ENCODE results near the gene ARRDC5. TPM values are rescaled to one million over a fixed set of nuclear protein-coding genes. Genes with fewer than 3 reads are reported as not detected.

The ARRDC5 gene
- total RNA-seq (2016; rRNA removed; fragmentation: Illumina TruSeq; extraction: Trizol) (not detected in 2 replicates), polyA plus RNA-seq (2011; rRNA removed) (not detected in 2 replicates), polyA minus RNA-seq (2011; rRNA and poly(A)+ RNA removed; ENCODE audit: low replicate concordance) (0.09 TPM in 1 of 2 replicates, not detected in the other), Bru-seq, nascent RNA (not detected), BruChase-seq, experiment 1, labeled RNA remaining after a 6-hour chase (not detected), BruChase-seq, experiment 2, labeled RNA remaining after a 2-hour chase (percentile 7 among the genes with signal in this experiment)
- not detected in 2 replicates for total RNA-seq (2016; cell fraction: cytosol; rRNA removed; fragmentation: Illumina TruSeq; extraction: Trizol; ENCODE audit: low read depth)
- total RNA-seq (2016; cell fraction: insoluble cytoplasmic fraction; rRNA removed; fragmentation: Illumina TruSeq; extraction: Trizol) = not detected in 2 replicates
- not detected in 2 replicates for total RNA-seq (2016; cell fraction: membrane; rRNA removed; fragmentation: Illumina TruSeq; extraction: Trizol)
- not detected in 2 replicates for total RNA-seq (2016; cell fraction: nucleus; rRNA removed; fragmentation: Illumina TruSeq; extraction: Trizol)
- not detected in 2 replicates for polyA plus RNA-seq (2011; cell fraction: cytosol; rRNA removed)
- polyA plus RNA-seq (2011; cell fraction: nucleus; rRNA removed) = not detected in 2 replicates
- not detected in 2 replicates for polyA plus RNA-seq (2012)
- not detected in 2 replicates for polyA plus RNA-seq (2016; cell fraction: cytosol; fragmentation: Illumina TruSeq; extraction: Trizol; ENCODE audit: low read depth)
- polyA plus RNA-seq (2016; cell fraction: insoluble cytoplasmic fraction; fragmentation: Illumina TruSeq; extraction: Trizol; ENCODE audit: low read depth) = not detected in 2 replicates
- not detected in 2 replicates for polyA plus RNA-seq (2016; cell fraction: membrane; fragmentation: Illumina TruSeq; extraction: Trizol; ENCODE audit: low read depth)
- polyA plus RNA-seq (2016; cell fraction: nucleus; fragmentation: Illumina TruSeq; extraction: Trizol; ENCODE audit: insufficient read depth, low read depth) = not detected in 2 replicates
- polyA minus RNA-seq (2011; cell fraction: cytosol; rRNA and poly(A)+ RNA removed) = not detected in 2 replicates
- polyA minus RNA-seq (2011; cell fraction: nucleus; rRNA and poly(A)+ RNA removed) = not detected in 2 replicates
- long read RNA-seq, experiment 1 = 0 reads
- long read RNA-seq, experiment 2 = 0 reads

DNA sequence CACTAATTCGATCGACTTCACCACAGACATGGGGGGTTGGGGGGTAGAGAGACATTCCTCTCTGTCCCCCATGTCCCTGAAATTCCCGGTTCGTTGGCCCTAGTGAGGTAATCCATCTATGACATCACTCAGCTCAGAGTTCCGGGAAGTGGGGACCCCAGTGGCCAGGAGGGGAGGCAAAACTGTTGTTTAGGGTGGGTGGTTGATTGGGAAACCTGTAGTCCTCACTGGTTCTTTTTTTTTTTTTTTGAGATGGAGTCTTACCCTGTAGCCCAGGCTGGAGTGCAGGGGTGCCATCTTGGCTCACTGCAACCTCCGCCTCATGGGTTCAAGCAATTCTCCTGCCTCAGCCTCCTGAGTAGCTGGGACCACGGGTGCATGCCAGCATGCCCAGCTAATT lies at the start of gene ARRDC5:
TSS of gene ARRDC5 (minus strand) at position 101 of the 400 bp plus-strand sequence. CDS start at position 30, 71 bp downstream.
- Histone ChIP-seq H4K20me1 (ENCODE audit: insufficient read depth, low read length) (no peaks in the 10 kb centered on the region), H3K36me3 (replicated peaks in 1 of 2; ENCODE audit: control insufficient read depth in 1 of 2, insufficient read depth in 2 of 2, low read length in 2 of 2) (no peaks in the 10 kb centered on the region), H3K79me2 (ENCODE audit: insufficient read depth, low read length) (no peaks in the 10 kb centered on the region), H3K4me3 (replicated peaks in 1 of 3; ENCODE audit: insufficient read depth in 1 of 3, low read depth in 2 of 3, low read length in 3 of 3) (no peak within 1 kb of the TSS), H3K9me3 (ENCODE audit: low read length) (no peaks in the 10 kb centered on the region), H3K4me1 (ENCODE audit: insufficient read depth, low read length) (peaks cover 45% of the 10 kb centered on the region), H3K27ac (ENCODE audit: extremely low read length, insufficient read depth, low read length) (no peak within 1 kb of the TSS), H3K9ac (ENCODE audit: insufficient read depth, low read depth, low read length) (no peak within 1 kb of the TSS), H3K27me3 (ENCODE audit: control insufficient read depth in 1 of 2, insufficient read depth in 2 of 2, low read length in 2 of 2) (no peaks in the 10 kb centered on the region), H3K4me2 (ENCODE audit: low read depth, low read length) (no peak within 1 kb of the TSS; the same call in 1 of the 2 replicates), H2AFZ (ENCODE audit: low read length) (no peak within 1 kb of the TSS)
- ChIA-PET POLR2A (no interaction called here), CTCF (ENCODE audit: low intra/inter-chr PET ratio, low total read pairs) (no interaction called here)
- no TSS peak for BruUV-seq (replicated peaks)
- 46% methylated on average over 7 of the region's 7 CpGs for WGBS (ENCODE audit: low lambda C conversion rate)
- intact Hi-C loops (cut with micrococcal nuclease; ENCODE audit: unreplicated experiment) = no loop called here
- ATAC-seq (no peak), FAIRE-seq (no peak), DNase-seq (ENCODE audit: low spot score) (no peak)
- in situ Hi-C loops (cut with HindIII; ENCODE audit: extremely low pct_ligation_motif_present, low pct_unique_long_range_greater_than_20kb) = no loop called here
- no peak for TF ChIP-seq ZNF556 (CRISPR knock-in tag; IDR thresholded peaks at IDR 0.05; ENCODE audit: borderline replicate concordance)
- TF ChIP-seq ZMYM4 (CRISPR knock-in tag; IDR thresholded peaks at IDR 0.05) = no peak
- no peak for TF ChIP-seq FOXK1 (CRISPR knock-in tag; IDR thresholded peaks at IDR 0.05; ENCODE audit: borderline replicate concordance, low read depth)
- TF ChIP-seq, protein P1, sequence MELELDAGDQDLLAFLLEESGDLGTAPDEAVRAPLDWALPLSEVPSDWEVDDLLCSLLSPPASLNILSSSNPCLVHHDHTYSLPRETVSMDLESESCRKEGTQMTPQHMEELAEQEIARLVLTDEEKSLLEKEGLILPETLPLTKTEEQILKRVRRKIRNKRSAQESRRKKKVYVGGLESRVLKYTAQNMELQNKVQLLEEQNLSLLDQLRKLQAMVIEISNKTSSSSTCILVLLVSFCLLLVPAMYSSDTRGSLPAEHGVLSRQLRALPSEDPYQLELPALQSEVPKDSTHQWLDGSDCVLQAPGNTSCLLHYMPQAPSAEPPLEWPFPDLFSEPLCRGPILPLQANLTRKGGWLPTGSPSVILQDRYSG (CRISPR knock-in tag; IDR thresholded peaks at IDR 0.05) = no peak
- no peak for TF ChIP-seq ZNF496 (CRISPR knock-in tag; IDR thresholded peaks at IDR 0.05; ENCODE audit: insufficient replicate concordance)
- peak; percentile 37 for TF ChIP-seq ATF7 (IDR thresholded peaks at IDR 0.05)
- no peak for TF ChIP-seq ATF7 (CRISPR knock-in tag; IDR thresholded peaks at IDR 0.05)
- TF ChIP-seq SOX13 (IDR thresholded peaks at IDR 0.05) = no peak
- TF ChIP-seq SOX13 (CRISPR knock-in tag; conservative IDR thresholded peaks at IDR 0.05 in 1 of 2, IDR thresholded peaks at IDR 0.05 in 1 of 2) = no peak
- TF ChIP-seq MAFG (CRISPR knock-in tag; IDR thresholded peaks at IDR 0.05) = no peak
- TF ChIP-seq ZNF570 (CRISPR knock-in tag; IDR thresholded peaks at IDR 0.05; ENCODE audit: borderline replicate concordance) = no peak
- no peak for TF ChIP-seq ZNF557 (CRISPR knock-in tag; IDR thresholded peaks at IDR 0.05)
- no peak for TF ChIP-seq ZNF501 (CRISPR knock-in tag; IDR thresholded peaks at IDR 0.05)
- 0 out of 2 replicates have a peak, but pooled peaks have one; percentile 25 for TF ChIP-seq CREB1 (IDR thresholded peaks at IDR 0.05)
- TF ChIP-seq CREB1 (CRISPR knock-in tag; IDR thresholded peaks at IDR 0.05) = no peak
- no peak for TF ChIP-seq CBFB (CRISPR knock-in tag; IDR thresholded peaks at IDR 0.05)
